ENCODE data around the gene NRCAM.

The NRCAM gene

GRCh38 chr7:108140671-108141070 is 315.6 kb downstream of the NRCAM start:
- Mint-ChIP-seq H3K36me3 (ENCODE audit: low read depth) (no peaks in the 10 kb centered on the region), H3K27ac (no peak overlapping the region), H3K27me3 (peaks cover 8% of the 10 kb centered on the region), H3K4me1 (ENCODE audit: low read depth) (peaks cover 19% of the 10 kb centered on the region), H3K4me3 (no peak overlapping the region), H3K9me3 (no peaks in the 10 kb centered on the region)
- DNase-seq, result no peak

GRCh38 chr7:108138911-108139310 is 317.3 kb downstream of the NRCAM start:
- peaks cover 29% of the 10 kb centered on the region for H3K4me1 Mint-ChIP-seq (ENCODE audit: low read depth)
- H3K4me3 Mint-ChIP-seq, result no peak overlapping the region
- H3K9me3 Mint-ChIP-seq, result no peaks in the 10 kb centered on the region
- H3K27me3 Mint-ChIP-seq, result peaks cover 8% of the 10 kb centered on the region
- no peak for DNase-seq
- no peak overlapping the region for H3K27ac Mint-ChIP-seq
- H3K36me3 Mint-ChIP-seq (ENCODE audit: low read depth), result no peaks in the 10 kb centered on the region

GRCh38 chr7:108137993-108138392 is 318.2 kb downstream of the NRCAM start:
- Mint-ChIP-seq H3K27ac (no peak overlapping the region), H3K36me3 (ENCODE audit: low read depth) (no peaks in the 10 kb centered on the region), H3K4me3 (no peak overlapping the region), H3K4me1 (ENCODE audit: low read depth) (peaks cover 29% of the 10 kb centered on the region), H3K27me3 (peaks cover 6% of the 10 kb centered on the region), H3K9me3 (no peaks in the 10 kb centered on the region)
- DNase-seq, result no peak

GRCh38 chr7:108137040-108137439 is 319.2 kb downstream of the NRCAM start:
- Mint-ChIP-seq H3K9me3 (no peaks in the 10 kb centered on the region), H3K4me3 (no peak overlapping the region), H3K27me3 (peaks cover 6% of the 10 kb centered on the region), H3K36me3 (ENCODE audit: low read depth) (no peaks in the 10 kb centered on the region), H3K27ac (no peak overlapping the region), H3K4me1 (ENCODE audit: low read depth) (peaks cover 29% of the 10 kb centered on the region)
- no peak for DNase-seq

- Mint-ChIP-seq H3K27ac (peak overlapping the region; percentile 92), H3K36me3 (ENCODE audit: low read depth) (no peaks in the 10 kb centered on the region), H3K9me3 (no peaks in the 10 kb centered on the region), H3K27me3 (peaks cover 6% of the 10 kb centered on the region), H3K4me3 (no peak overlapping the region), H3K4me1 (ENCODE audit: low read depth) (peaks cover 29% of the 10 kb centered on the region)
- DNase-seq, result no peak
Observed at GRCh38 chr7:108136191-108136688, 320.0 kb downstream of the NRCAM start.

- Mint-ChIP-seq H3K9me3 (no peaks in the 10 kb centered on the region), H3K4me3 (no peak overlapping the region), H3K27ac (peak overlapping the region; percentile 92), H3K27me3 (peaks cover 12% of the 10 kb centered on the region), H3K4me1 (ENCODE audit: low read depth) (peaks cover 29% of the 10 kb centered on the region), H3K36me3 (ENCODE audit: low read depth) (no peaks in the 10 kb centered on the region)
- no peak for DNase-seq
Observed at GRCh38 chr7:108135446-108136190, 320.6 kb downstream of the NRCAM start.

GRCh38 chr7:108134486-108134885 is 321.8 kb downstream of the NRCAM start:
- H3K4me3 Mint-ChIP-seq, result no peak overlapping the region
- no peak overlapping the region for H3K27ac Mint-ChIP-seq
- no peaks in the 10 kb centered on the region for H3K36me3 Mint-ChIP-seq (ENCODE audit: low read depth)
- no peaks in the 10 kb centered on the region for H3K9me3 Mint-ChIP-seq
- H3K4me1 Mint-ChIP-seq (ENCODE audit: low read depth), result peaks cover 29% of the 10 kb centered on the region
- DNase-seq, result no peak
- peaks cover 14% of the 10 kb centered on the region for H3K27me3 Mint-ChIP-seq

GRCh38 chr7:108132551-108133265 is 323.5 kb downstream of the NRCAM start:
- Mint-ChIP-seq H3K27ac (no peak overlapping the region), H3K36me3 (ENCODE audit: low read depth) (no peaks in the 10 kb centered on the region), H3K9me3 (no peaks in the 10 kb centered on the region), H3K4me3 (no peak overlapping the region), H3K27me3 (peaks cover 8% of the 10 kb centered on the region), H3K4me1 (ENCODE audit: low read depth) (peaks cover 24% of the 10 kb centered on the region)
- no peak for DNase-seq

GRCh38 chr7:108130261-108130660 is 326.0 kb downstream of the NRCAM start, which contains the start of gene LAMB4:
Gene LAMB4, minus strand, starts transcription at chr7:108130361. Its CDS starts 7,197 bp downstream, at chr7:108123164.
- no peaks in the 10 kb centered on the region for H3K36me3 Mint-ChIP-seq (ENCODE audit: low read depth)
- H3K27ac Mint-ChIP-seq, result no peak within 1 kb of the TSS
- H3K27me3 Mint-ChIP-seq, result peaks cover 8% of the 10 kb centered on the region
- DNase-seq, result no peak
- H3K4me1 Mint-ChIP-seq (ENCODE audit: low read depth), result peaks cover 5% of the 10 kb centered on the region
- no peaks in the 10 kb centered on the region for H3K9me3 Mint-ChIP-seq
- no peak within 1 kb of the TSS for H3K4me3 Mint-ChIP-seq

GRCh38 chr7:108129018-108129965 is 326.9 kb downstream of the NRCAM start:
- H3K27ac Mint-ChIP-seq, result no peak overlapping the region
- no peak overlapping the region for H3K4me3 Mint-ChIP-seq
- no peaks in the 10 kb centered on the region for H3K9me3 Mint-ChIP-seq
- peaks cover 8% of the 10 kb centered on the region for H3K27me3 Mint-ChIP-seq
- no peaks in the 10 kb centered on the region for H3K4me1 Mint-ChIP-seq (ENCODE audit: low read depth)
- no peaks in the 10 kb centered on the region for H3K36me3 Mint-ChIP-seq (ENCODE audit: low read depth)
- DNase-seq, result no peak

- no peaks in the 10 kb centered on the region for H3K9me3 Mint-ChIP-seq
- H3K27ac Mint-ChIP-seq, result no peak overlapping the region
- no peak overlapping the region for H3K4me3 Mint-ChIP-seq
- no peak for DNase-seq
- peaks cover 8% of the 10 kb centered on the region for H3K27me3 Mint-ChIP-seq
- H3K36me3 Mint-ChIP-seq (ENCODE audit: low read depth), result no peaks in the 10 kb centered on the region
- no peaks in the 10 kb centered on the region for H3K4me1 Mint-ChIP-seq (ENCODE audit: low read depth)
Observed at GRCh38 chr7:108128514-108128913, 327.7 kb downstream of the NRCAM start.

GRCh38 chr7:108127461-108127860 is 328.8 kb downstream of the NRCAM start:
- Mint-ChIP-seq H3K4me3 (no peak overlapping the region), H3K9me3 (no peaks in the 10 kb centered on the region), H3K36me3 (ENCODE audit: low read depth) (no peaks in the 10 kb centered on the region), H3K27ac (no peak overlapping the region), H3K4me1 (ENCODE audit: low read depth) (no peaks in the 10 kb centered on the region), H3K27me3 (peaks cover 8% of the 10 kb centered on the region)
- DNase-seq, result no peak

- no peak for DNase-seq
- Mint-ChIP-seq H3K27ac (no peak overlapping the region), H3K9me3 (no peaks in the 10 kb centered on the region), H3K4me3 (no peak overlapping the region), H3K27me3 (no peaks in the 10 kb centered on the region), H3K4me1 (ENCODE audit: low read depth) (peaks cover 5% of the 10 kb centered on the region), H3K36me3 (ENCODE audit: low read depth) (no peaks in the 10 kb centered on the region)
Observed at GRCh38 chr7:108124820-108125219, 331.4 kb downstream of the NRCAM start.

GRCh38 chr7:108122181-108122580 is 334.1 kb downstream of the NRCAM start:
- Mint-ChIP-seq H3K4me3 (no peak overlapping the region), H3K27ac (no peak overlapping the region), H3K27me3 (no peaks in the 10 kb centered on the region), H3K36me3 (ENCODE audit: low read depth) (no peaks in the 10 kb centered on the region), H3K4me1 (ENCODE audit: low read depth) (peaks cover 6% of the 10 kb centered on the region), H3K9me3 (no peaks in the 10 kb centered on the region)
- DNase-seq, result no peak

Data from activated T-cell treated with anti-CD3 and anti-CD28 coated beads, Interleukin-2, amount 50 U/mL, for 24 hours (primary cell).